Suppressor macrophage treated with lipopolysaccharide for 1 hour (primary cell): ENCODE results near the gene GNG13.
"Not testable (repeated sequence)": the region's sequence is repeated elsewhere in the genome, so short reads cannot be mapped to it uniquely, and the experiment has no call there.

Source experiments
- DNase-seq, 3 donors: peaks; one replicate each; pipeline ENCODE4 v3.0.0-alpha.2; 2020 to 2022

The GNG13 gene

DNA sequence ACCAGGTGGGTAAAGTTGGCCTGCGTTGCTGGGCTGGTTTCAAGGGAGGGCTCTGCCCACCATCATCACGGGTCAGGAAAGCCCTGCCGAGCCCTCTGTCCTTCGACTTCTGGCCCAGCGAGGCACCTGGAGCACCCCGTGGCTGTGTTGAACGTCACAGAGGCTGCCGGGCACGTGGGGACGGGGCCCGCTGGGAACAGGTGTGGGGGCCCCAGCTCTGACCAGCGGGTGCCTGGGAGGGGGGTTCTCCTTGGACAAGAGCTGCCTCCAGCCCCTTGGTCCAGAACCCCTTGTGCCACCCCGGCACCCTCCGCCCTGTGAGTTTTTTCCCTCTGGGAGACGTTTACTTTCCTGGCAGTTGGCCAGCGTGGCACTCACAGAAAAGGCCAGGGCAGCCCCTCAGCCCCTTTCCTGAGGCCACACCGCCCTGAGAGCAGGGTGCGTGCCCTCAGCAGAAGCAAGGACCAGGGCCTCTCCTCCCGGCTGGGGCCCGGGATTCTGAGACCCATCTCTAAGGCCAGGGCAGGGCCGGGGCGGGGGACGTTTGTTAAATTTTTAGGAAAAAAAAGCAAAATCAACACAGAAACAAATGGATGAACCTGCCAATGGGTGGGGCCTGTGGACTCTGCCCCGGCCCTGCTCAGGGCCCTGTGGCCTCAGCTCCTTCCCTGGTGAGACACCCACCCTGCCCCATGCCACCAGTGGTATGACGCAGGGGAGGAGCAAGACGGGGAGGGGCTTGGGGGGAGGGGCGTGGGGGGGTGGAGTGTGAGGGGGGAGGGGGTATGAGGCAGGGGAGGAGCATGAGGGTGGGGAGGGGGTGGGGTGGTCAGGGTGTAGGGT is 31.3 kb upstream of the GNG13 start:
- no peak for DNase-seq

DNA sequence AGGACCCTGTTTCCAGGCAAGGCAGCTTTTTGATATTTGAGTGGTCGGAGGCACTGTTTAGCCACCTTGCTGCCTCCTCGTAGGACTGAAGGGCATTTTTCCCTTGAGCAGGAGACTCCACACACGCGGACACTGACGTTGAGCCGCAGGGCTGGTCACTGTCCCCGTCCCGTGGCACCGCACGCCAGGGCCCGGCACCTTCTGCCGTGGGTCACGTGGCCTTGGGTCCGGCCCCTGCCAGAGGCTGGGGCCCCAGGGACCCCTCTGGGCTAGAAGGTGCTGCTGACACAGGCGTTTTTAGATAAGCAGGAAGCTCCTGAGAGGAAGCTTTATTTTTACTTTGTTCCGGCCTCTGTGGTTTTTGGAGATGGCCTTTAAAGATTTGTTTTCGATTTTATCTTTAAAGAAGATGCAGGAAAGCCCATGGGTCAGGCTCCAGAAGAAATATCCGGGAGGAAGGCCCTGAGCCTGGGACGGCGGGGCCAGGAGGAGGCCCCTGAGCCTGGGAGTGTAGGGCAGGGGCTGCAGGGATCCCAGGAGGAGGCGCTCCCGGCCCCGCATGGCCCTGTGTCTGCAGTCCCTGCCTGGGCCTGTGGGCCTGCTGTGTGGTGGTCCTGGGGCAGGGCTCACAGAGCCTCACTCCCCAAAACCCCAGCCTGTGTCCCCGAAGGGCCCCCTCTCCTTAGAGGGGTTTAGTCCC is 30.5 kb upstream of the GNG13 start:
- DNase-seq, result no peak

DNA sequence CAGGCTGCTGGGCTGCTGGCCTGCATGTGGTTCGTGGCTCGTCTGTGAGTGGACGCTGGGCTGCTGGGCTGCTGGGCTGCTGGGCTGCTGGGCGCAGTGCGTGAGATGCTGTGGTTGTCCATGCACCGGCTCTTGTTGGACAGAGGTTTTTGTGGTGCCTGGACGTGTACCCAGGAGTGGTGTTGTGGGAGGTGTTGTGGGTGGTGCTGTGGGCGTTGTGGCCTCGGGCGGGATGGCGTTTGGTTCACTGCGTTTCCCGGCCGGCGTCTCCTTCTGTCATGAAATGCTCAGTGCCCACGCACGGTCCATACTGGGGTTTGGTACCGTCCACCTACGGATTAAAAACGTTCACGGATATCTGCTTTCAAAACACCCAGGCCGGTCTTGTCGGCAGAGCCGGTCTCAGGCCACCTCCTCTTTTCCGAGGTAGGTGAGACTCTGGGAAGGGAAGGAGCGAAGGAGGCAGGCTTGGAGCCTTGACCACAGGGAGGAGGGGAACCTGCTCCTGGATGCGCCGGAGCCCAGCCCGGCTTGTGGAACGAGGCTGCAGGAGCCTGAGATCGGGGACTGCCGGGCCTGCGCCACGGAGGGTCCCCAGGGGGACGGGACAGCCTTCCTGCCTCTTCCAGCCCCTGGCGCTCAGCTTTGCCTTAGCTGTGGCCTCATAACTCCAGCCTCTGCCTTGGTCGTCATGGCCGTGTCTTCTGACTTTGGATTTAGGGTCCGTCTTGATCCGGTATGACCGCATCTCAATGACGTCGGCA is 29.8 kb upstream of the GNG13 start:
- no peak for DNase-seq

DNA sequence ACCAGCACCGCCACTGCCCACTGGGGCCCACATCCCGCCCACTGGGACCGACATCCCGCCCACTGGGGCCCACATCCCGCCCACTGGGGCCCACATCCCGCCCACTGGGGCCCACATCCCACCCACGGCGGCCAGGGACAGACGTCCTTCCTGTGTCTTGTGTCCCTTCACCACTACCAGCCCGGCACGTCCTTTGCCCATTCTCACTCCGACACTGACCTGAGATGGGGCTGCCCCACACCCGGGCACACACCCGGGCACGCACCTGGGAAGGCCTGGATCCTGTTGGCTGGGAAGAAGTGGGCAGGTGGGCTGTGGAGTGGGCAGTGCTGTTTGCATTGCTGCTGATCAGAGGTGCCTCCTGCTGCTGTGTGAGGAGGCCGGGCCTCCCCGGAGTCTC is 28.4 kb upstream of the GNG13 start:
- DNase-seq, result no peak

- DNase-seq, result no peak
Measured at GRCh38 chr16:827513-827912, 27.0 kb upstream of the GNG13 start.

GRCh38 chr16:825341-826061 is 25.0 kb upstream of the GNG13 start:
- DNase-seq, result no peak

DNA sequence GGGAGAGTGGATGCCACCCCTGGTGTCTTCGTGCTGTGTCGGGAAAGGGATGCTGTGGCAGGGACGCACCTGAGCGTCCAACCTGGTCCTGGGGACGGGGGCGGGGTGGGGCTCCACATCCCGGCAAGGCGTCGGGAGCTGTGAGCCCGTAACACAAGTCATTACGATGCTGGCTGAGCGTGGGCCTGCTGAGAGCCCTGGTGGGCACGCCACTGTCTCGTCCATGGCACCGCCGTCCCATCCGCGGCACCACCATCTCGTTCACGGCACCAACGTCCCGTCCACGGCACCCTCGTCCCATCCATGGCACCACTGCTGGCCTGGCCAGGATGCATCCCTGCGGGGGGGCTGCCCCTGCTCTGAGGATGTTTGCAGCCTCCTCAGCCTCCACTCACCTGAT is 24.1 kb upstream of the GNG13 start:
- no peak for DNase-seq

DNA sequence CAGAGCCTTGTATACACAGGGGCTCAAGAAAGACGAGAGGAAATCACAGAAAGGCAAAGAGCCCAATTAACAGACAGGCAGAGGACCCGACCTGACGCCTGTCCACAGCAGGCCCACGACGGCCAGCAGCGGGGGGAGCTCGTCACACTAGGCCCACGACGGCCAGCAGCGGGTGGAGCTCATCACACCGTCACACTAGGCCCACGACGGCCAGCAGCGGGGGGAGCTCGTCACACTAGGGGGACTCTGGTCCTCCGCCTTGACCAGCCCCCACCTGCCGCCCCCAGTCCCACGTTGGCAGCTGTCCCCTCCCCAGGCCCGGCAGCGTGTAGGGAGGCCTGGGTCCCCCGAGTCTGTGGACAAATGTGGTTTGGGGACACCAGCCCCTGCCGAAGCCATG is 23.7 kb upstream of the GNG13 start:
- no peak for DNase-seq

DNA sequence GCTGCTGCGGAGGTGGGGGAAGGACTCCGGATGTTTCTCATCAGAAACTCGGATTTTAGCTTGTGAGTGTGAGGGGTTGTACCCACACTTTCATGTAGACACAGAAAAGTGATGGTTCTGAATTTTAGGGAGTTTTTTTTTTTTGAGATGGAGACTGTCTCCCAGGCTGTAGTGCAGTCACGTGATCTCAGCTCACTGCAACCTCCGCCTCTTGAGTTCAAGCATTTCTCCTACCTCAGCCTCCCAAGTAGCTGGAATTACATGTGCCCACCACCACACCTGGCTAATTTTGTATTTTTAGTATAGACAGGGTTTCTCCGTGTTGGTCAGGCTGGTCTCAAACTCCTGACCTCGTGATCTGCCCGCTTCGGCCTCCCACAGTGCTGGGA is 22.4 kb upstream of the GNG13 start:
- DNase-seq, result no peak

DNA sequence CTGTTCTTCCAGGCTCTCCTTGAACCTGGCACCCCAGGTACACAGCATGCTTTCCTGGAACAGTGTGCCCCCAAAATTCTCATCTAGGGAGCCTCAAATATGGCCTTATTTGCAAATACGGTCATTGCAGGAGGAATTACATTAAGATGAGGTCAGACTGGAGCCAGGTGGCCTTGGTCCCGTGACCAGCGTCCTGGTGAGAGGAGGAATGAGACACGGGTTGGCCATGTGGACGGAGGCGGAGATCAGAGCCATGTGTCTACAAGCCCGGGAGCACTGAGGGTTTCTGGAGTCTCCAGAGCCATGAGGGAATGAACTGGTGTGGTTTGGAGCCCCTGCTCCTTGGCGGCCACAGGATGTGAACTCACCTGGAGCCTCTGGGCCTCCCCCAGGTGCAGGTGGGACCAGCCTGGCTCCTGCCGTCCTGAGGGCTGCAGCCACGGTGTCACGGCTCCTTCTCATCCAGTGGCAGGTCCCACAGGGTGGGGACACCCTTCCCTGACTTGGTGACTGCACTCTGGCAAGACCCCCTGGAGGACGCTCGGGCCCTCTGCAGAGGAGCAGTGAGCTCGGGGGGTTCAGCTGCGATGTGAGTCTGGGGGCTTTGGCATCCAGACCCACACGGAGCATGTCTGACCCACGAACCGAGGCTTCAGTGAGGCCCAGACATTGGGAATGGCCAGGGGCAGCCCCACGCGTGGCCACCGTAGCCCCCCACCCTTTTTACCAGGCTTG is 21.8 kb upstream of the GNG13 start:
- DNase-seq, result no peak

DNA sequence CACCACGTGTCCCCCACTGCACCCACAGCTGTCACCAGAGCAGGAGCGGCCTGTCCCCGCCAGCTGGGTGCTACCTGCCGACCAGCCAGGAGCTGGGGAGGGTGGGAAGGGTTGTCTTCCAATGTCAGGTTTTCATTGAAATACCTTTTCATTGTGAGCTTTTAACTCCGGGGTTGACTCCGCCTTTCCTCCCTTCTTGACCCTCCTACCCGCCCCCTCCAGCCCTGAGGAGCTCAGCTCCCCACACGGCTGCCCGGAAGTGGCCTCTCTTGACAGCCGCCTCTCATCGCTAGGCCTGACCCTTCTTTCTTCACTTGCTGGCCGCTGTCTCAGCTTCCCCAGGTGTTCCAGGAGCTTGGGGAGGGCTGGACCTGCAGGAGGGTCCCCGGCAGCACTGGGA is 21.2 kb upstream of the GNG13 start:
- DNase-seq, result no peak

DNA sequence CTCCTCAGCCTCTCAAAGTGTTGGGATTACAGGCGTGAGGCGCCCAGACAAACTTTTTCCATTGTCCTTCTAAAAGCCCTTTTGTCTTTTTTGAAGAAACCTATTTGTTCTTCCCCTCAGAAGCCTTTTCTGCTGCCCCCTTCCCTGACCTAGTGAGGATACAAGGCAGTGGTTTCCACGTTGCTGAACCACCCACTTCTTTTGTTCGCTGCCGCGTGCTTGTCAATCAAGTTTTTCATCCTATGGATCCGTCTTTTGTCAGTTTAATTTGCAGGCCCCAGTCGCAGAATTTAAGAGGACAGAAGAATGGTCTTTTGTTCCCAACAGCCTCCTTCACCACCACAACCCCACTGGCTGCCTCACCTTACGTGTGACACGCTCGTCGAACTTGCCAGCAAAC is 20.2 kb upstream of the GNG13 start:
- no peak for DNase-seq

DNA sequence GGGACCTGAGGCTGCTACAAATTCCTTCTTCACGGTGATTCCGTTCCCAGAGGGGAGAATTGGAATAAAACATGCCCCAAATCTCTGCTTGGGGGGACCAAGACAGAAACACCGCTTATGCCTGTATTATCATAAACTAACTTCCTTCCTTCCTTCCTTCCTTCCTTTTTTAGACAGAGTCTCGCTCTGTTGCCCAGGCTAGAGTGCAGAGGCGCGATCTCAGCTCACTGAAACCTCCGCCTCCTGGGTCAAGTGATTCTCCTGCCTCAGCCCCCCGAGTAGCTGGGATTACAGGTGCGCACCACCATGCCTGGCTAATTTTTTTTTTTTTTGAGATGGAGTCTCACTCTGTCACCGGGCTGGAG is 19.5 kb upstream of the GNG13 start:
- DNase-seq, result not testable (repeated sequence)

DNA sequence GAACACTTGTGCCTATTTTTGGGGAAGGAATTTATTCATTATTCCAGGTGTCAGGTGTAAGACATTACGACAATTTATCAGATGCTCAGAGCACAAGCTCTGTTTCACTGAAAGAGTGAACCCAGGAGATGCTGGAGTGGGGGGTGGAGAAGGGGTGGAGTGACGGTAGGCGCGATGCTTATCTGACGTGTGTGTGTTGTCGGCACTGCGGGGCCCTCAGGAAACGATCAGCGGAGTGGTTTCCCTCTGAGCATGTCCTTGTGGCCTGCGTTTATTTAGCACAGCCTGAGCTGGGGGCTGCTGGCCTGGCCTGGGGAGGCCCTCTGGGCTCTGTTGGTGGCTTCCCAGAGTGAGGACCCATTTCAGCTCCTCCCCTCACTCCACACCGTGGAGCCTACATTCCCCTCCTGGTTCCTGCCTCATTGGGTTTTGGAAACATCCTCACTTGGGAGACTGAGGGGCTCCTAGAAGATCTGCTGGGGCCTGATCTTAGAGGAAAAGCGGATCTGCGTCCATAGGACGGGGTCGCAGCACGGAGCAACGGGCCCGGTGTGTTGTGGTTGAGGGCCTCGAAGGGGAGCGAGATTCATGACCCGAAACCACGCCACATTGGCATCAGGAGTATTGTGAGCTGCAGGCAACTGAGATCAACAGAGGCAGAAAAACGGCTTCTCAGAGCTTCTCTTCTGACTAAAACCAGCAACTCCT is 19.0 kb upstream of the GNG13 start:
- no peak for DNase-seq

DNA sequence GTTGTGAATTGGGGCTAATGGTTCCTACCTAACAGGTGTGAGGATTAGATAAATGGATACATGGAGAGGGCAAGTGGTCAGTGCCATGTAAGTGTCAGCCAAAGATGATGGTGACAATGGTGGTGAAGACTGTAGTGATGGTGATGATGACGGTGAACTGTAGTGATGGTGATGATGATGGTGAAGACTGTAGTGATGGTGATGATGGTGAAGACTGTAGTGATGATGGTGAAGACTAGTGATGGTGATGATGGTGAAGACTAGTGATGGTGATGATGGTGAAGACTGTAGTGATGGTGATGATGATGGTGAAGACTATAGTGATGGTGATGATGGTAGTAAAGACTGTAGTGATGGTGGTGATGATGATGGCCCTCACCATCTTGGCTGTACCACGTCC is 18.1 kb upstream of the GNG13 start:
- DNase-seq, result no peak

DNA sequence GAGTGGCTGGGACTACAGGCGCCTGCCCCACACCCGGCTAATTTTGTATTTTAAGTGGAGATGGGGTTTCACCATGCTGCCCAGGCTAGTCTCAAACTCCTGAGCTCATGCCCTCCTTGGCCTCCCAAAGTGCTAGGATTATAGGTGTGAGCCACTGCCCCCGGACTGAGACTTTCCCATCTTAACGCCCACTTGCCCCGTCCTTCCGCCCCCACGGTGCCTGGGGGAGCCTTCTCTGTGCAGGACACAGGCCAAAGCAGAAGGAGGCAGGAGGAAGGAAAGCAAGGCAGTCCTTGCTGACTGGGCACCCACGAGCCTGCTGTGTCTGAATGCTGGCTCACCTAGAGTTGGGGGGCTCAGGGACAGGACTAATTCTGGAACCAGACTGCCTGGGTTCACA is 17.6 kb upstream of the GNG13 start:
- DNase-seq, result no peak

- DNase-seq, result no peak
Measured at GRCh38 chr16:817001-817906, 16.7 kb upstream of the GNG13 start.

DNA sequence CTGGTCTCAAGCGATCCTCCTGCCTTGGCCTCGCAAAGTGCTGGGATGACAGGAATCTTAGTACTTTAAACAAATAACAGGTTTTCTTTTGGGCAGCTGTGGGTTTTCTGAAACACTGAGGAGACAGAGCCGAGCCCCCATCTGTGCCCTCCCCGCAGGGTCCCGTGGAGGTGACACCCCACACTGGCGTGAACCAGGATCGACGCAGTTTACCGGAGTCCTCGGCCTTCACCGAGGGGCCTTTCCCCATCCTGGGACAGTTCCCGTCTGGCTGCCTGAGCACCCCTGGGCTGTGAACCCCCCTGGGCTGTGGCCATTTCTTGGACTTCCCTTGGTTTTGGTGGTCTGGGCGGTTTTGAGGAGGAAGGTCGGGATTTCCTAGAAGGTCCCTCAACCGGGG is 15.3 kb upstream of the GNG13 start:
- DNase-seq, result no peak

DNA sequence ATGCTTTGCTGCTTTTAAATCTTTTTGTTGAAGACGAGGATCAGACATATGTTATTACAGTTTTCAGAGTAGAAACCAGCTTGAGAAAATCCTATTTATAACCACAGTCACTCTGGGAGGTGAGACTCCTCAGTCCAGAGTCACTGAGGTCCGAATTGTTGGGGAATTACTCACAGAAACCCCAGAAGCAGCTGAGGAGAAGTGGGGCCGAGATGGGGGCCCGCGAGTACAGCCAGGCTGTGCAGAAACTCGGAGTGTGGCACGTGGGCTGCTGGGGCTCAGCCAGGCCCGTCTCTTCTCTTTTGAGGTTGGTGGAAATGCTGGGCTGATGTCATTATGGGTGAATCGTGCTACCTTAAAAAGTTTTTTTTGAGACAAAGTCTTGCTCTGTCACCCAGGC is 14.4 kb upstream of the GNG13 start:
- no peak for DNase-seq

DNA sequence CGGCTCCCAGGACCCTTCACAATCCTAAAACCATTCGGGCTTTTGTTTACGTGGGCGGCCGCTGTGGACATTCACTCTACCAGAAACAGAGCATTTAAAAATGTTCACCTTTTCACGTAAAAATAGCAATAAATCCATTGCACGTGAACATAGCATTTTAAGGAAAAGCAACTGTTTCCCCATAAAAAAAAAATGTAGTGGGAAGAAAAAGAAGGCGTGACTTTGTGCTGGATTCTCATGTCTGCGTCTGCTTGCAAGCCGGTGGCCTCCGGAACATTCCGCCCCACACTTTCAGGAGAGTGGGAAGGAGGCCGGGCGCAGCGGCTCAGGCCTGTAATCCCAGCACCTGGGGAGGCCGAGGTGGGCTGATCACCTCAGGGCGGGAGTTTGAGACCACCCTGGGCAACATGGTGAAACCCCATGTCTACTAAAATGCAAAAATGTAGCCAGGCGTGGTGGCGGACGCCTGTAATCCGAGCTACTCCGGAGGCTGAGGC is 13.4 kb upstream of the GNG13 start:
- no peak for DNase-seq
